ENCODE results near the gene RELT.

The RELT gene

GRCh38 chr11:73390601-73391565 is 14.7 kb downstream of the RELT start:
- DNase-seq (ENCODE audit: low read depth in 2 of 2) = no peak

GRCh38 chr11:73391665-73392064 is 15.5 kb downstream of the RELT start:
- no peak for DNase-seq (ENCODE audit: low read depth in 2 of 2)

DNA sequence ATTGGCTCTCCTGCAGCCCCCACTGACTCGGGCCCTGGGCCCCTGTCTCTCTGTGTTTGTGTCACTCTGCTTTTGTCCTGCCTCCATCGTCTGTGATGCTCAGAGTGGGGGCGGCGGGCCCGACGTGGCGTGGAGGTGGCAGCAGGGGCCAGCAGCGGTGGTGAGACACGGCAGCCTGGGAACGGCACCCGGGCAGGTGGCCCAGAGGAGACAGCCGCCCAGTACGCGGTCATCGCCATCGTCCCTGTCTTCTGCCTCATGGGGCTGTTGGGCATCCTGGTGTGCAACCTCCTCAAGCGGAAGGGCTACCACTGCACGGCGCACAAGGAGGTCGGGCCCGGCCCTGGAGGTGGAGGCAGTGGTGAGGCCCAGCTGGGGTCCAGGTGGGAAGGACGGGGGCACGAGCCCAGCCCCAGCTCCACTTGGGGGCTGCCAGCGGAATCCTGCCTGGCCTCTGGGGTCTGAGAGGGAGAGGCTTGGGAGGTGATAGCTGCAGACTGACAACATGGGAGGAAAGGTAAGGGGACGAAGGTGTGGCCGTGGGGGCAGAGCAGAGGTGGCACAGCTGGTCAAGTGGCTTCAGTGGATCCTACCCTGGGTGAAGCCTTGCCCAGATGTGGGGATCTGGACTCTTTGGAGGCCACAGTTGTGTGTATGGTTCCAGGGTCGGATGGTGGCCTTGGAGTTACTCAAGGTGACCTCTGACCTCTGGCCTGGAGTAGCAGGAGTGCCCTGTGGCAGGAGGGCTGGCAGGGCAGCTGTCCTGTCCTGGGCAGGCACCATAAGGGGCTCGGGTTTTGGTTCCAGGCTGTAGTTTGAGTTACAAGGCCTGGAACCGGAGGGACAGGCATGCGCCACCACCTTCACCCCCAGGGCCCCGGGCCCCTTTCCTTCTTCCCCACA is 16.2 kb downstream of the RELT start:
- no peak for DNase-seq (ENCODE audit: low read depth in 2 of 2)

DNA sequence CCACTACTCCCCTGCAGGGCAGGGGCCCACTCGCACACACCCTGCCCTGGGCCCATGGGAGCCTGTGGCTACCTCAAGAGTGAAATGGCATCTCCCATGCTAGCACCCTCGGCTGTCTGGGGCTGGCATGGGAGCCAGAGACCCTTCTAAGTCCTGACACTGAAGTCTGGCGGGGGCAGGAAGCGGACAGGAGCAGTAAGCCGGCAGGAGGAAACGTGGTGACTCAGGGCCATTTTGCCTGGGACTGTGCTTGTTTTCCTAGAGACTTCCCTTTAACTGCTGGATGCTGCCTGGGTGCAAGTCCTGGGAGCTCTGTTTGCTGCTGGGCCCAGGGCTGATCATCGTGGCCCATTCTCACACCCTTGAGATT is 16.8 kb downstream of the RELT start:
- no peak for DNase-seq (ENCODE audit: low read depth in 2 of 2)

- DNase-seq (ENCODE audit: low read depth in 2 of 2) = peak in 1 of 2 donors; percentile 39
These were observed 17.5 kb downstream of the RELT start for GRCh38 chr11:73393479-73394415.

- no peak for DNase-seq (ENCODE audit: low read depth in 2 of 2)
These were observed 18.5 kb downstream of the RELT start for GRCh38 chr11:73394416-73395296.

GRCh38 chr11:73395297-73396208 is 19.4 kb downstream of the RELT start:
- no peak for DNase-seq (ENCODE audit: low read depth in 2 of 2)

- no peak for DNase-seq (ENCODE audit: low read depth in 2 of 2)
These were observed 20.2 kb downstream of the RELT start for GRCh38 chr11:73396251-73396930.

DNA sequence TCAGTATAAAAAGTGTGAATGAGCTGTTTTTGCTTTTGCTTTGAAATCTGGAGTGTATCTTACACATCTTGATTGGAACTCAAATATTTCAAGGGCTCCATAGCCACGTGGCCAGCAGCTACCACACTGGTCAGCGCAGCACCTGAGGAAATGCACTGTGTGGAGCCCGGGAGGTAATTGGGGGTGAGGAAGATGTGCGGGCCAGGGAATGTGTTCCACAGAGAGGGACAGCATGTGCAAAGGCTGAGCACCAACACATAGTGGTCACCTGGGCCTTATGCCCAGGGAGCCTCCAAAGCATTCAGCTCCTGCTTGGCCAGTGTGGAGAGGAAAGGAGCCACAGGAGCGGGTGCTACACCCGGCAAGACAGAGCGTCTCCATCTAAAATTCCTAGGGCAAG is 20.8 kb downstream of the RELT start:
- DNase-seq (ENCODE audit: low read depth in 2 of 2) = no peak

DNA sequence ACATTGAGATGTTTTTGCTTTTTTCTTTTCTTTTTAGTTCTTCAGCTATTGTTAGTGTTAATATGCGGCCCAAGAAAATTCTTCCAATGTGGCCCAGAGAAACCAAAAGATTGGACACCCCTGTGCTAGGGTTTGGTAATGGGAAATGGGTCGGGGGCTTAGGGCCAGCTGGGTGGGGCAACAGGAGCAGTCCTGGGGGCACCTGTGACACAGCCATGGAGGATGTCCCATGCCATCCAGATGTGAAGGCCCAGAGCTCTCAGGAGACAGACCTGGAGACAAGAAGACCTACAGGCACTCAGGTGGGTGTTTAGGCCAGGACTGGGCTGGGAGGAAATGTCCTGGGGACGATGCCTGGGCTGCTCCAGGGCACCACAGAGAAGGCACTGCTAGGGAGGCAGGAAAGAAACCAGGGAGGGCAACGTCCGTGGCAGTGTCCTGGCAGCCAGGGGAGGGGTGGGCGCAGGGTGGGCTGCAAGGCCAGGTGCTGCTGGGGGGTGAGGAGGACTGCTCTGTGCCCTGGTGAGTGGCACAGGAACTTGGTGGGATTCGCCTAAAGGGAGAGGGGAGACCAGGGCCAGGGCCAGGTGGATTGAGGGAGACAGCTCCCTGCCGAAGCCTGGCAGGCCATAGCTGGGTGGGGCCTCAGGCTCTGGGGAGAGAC is 21.4 kb downstream of the RELT start:
- DNase-seq (ENCODE audit: low read depth in 2 of 2) = no peak

- DNase-seq (ENCODE audit: low read depth in 2 of 2) = no peak
These were observed 21.9 kb downstream of the RELT start for GRCh38 chr11:73398132-73398526.

DNA sequence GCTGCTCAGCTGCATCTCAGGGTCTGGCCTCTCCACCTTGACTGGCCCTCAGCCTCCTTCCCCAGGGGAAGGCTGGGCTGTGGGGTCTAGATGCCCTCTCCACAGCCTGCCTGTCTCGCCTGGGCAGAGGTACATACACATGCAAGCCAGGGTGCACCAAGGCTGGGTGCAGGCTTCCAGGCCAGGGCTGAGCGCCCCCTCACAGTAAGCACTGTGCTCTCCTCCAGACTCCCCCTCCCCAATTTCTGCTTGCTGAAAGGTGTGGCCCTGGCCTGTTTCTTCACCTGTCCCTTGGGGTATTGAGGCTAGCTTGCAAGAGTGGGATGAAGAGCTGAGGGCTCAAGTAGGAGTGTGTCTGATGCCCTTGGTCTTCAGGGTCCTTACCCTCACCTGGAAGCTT is 22.5 kb downstream of the RELT start:
- no peak for DNase-seq (ENCODE audit: low read depth in 2 of 2)

- DNase-seq (ENCODE audit: low read depth in 2 of 2) = no peak
These were observed 23.0 kb downstream of the RELT start for GRCh38 chr11:73399159-73399590.

GRCh38 chr11:73399636-73400035 is 23.4 kb downstream of the RELT start:
- DNase-seq (ENCODE audit: low read depth in 2 of 2) = no peak

DNA sequence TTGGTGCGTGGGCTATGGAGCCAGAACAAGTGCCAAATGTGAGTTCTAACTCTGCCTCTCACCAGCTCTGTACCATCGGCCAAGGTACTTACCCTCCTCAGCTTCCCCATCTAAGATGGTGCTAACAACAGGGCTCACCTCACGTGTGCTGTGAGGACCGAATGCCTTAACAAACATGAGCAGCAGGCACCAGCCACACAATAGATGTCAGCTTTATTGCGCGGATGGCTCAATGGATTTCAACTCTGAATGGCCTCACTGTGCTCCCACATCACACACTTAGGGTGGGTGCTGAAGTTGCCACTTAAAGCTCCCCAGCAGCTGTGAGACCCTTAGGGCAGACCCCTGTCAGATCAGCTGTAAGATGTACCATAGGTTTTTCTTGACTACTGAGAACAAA is 24.1 kb downstream of the RELT start:
- no peak for DNase-seq (ENCODE audit: low read depth in 2 of 2)

- no peak for DNase-seq (ENCODE audit: low read depth in 2 of 2)
These were observed 25.2 kb downstream of the RELT start for GRCh38 chr11:73401217-73401923.
